ENCODE measurements around the gene JMJD6.
"Not testable (repeated sequence)": the region's sequence is repeated elsewhere in the genome, so short reads cannot be mapped to it uniquely, and the experiment has no call there.

JMJD6 gene

DNA sequence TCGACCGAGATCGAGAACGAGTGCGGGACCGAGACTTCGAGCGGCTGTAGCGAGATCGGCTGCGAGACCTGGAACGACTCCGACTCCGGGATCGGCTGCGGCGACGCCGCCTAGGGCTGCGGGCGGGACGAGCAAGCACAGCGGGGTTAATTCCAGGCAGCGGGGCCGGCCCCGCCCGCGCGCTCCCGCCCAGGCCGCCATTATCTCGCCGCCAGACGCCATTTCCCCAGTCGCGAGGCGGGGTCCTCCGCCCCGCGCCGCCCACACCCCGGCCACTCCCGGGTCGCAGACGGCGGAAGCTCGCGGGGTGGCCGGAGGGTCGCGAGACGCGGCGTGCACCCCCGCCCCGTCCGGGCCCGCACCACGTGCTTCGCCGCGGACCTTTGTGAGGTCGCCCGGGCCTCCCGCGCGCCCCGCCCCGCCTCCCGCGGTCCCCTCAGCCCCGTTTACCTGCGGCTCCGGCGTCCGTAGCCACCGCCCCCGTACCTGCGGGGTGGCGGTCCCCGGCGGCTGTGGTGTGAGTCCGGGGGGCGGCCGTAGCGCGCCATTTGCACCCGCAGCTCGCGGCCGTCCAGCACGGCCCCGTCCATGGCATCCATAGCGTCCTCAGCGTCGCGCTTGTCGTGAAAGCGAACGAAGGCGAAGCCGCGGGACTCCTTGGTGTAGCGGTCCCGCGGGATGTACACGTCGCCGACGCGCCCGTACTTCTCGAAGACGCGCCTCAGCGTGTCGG, 10.1 kb upstream of the JMJD6 start:
- peak; percentile 71 for DNase-seq (ENCODE audit: low spot score)

DNA sequence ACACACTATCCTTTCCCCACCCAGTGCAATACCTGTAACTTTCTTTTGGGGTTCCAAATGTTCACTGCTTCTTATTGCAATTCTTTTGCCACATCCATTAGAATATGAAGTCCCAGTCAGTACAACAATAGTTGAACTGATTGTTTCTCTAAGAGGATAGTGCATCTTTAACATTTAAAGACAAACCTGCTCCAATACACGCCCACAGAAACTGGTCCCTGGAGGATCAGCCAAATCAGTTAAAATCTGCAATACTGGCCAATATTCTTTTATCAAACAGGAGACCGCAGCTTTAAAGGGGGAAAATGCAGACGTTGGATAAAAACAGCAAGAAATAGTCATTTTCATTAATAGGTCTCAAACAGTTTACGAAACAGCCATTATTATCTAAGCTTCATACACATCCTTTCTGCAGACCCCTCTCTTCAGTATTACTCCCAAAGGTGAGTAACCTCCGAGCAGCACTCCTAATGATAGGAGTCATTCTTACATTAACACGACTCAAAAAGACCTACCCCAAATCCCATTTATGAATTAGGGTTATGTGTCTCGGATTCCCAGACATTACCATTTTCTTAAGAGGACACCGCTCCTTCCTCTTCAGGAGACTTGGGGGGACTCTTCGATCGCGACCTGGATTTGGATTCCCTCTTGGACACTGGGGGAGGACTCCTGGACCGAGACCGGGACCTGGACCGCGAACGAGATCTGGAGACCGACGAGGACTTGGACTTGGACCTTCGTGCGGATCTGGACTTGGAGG, 9.4 kb upstream of the JMJD6 start:
- no peak for DNase-seq (ENCODE audit: low spot score)

DNA sequence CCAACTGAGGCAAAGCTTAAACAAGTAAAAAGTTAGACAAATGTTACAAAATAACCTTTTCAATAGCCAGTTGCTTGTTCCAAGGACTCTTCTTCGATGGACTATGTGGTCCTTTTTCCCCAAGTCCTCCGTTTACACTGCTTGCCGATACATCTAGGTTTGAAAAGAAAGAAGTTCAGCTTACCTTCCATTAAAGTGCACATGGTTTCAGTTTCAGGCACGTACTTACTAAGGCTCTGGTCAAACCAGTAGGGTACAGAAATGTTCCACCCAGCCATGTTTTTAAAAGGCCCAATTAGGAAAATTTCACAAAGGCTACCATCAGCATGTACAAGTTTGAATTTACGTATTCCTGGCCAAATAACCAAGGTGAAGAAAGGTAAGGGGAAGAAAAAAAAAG, 8.6 kb upstream of the JMJD6 start:
- no peak for DNase-seq (ENCODE audit: low spot score)

DNA sequence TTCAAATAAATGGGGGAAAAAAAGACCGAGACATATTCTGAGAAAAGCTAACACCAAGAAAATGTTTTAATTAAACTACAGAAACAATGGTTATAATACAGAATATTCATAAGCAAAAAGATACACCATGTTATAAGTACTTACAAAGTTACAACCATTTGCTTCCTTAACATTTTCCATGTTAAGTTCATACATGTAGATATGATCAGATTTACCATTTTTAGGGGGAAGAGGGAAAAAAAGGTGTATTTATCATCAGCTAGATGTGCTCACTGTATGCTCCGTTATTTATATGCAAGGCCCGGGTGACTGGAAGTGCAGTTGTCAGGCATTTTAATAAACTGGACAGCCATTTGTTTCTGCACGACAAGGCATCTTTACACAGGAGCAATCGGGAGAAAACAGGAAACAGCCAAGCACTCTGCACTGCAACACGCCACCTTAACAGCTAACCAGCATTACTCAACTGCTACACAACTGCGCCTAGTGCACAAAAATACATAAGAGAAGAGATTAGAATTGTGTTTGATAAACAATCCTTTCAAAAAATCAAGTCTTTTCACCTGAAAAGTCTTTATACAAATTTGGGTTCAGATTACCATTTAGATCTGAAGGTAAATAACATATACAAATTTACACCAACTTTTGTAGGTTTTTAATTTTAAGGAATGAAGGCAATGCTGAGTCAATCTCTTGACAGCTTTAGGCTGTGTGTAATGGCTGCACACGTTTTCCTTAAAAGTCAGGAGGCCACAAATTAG, 7.9 kb upstream of the JMJD6 start:
- DNase-seq (ENCODE audit: low spot score): peak; percentile 25

DNA sequence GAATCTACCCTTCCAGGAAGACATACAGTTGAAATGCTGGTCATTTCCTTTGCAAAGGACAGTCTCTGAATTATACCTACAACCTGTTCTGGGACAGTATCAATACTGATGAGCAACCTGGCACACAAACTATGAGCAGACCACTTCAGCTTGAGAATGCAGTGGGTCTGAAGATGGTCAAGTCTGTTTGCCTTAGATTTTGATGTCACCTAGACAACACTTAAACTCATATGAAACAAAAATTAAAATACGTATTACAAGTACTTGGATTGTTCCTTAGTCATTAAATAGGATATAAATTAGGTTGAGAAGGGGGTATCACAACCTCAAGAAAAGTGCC, 7.2 kb upstream of the JMJD6 start:
- DNase-seq (ENCODE audit: low spot score): no peak

DNA sequence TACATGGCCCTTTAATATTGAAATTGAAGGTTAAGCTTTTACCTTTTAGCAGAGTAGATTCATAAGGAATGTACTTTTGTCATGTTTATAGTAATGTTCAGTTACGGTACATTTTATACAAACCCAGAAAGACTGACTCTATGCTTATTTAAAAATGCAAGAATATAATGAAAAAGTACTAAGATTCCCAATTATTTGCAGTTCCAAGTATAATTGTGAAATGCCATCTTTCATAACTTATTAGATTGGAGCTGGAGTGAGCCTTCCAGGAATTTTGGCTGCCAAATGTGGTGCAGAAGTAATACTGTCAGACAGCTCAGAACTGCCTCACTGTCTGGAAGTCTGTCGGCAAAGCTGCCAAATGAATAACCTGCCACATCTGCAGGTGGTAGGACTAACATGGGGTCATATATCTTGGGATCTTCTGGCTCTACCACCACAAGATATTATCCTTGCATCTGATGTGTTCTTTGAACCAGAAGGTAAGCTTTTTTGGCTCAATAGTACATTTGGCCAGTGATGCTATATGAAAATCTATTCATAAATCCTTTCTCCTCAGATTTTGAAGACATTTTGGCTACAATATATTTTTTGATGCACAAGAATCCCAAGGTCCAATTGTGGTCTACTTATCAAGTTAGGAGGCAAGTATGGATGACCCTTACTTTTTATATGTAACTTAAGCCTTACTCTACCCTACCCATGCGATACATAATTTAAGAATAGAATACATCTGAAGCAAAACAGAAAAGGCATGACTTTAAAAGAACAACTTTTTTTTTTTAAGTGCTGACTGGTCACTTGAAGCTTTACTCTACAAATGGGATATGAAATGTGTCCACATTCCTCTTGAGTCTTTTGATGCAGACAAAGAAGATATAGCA, 6.6 kb upstream of the JMJD6 start:
- DNase-seq (ENCODE audit: low spot score): no peak

DNA sequence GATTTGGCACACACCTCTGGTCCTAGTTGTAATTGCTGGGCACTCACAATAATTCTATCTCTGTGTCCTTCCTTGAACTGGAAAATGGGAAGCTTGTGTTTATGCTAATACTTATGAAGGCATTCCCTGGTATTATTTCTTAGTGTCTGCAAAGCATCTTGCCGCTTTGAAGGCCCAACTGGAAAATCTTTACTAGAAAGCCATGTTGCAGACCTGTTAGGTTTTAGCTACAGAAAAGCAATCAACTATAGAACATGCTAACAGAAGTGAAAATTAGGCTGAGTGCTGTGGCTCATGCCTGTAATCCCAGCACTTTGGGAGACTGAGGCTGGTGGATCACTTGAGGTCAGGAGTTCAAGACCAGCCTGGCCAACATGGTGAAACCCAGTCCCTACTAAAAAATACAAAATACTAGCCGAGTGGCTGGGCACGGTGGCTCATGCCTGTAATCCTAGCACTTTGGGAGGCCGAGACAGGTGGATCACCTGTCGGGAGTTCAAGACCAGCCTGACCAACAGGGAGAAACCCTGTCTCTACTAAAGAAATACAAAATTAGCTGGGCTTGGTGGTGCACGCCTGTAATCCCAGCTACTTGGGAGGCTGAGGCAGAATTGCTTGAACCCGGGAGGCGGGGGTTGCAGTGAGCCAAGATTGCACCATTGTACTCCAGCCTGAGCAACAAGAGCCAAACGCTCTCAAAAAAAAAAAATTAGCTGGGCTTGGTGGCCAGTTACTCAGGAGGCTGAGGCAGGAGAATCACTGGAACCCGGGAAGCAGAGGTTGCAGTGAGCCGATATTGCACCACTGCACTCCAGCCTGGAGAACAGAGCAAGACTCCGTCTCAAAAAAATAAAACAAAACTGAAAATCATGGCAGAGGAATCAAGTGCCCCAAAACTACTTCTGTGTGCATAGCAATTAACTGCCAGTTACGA, 5.7 kb upstream of the JMJD6 start:
- DNase-seq (ENCODE audit: low spot score): not testable (repeated sequence)

DNA sequence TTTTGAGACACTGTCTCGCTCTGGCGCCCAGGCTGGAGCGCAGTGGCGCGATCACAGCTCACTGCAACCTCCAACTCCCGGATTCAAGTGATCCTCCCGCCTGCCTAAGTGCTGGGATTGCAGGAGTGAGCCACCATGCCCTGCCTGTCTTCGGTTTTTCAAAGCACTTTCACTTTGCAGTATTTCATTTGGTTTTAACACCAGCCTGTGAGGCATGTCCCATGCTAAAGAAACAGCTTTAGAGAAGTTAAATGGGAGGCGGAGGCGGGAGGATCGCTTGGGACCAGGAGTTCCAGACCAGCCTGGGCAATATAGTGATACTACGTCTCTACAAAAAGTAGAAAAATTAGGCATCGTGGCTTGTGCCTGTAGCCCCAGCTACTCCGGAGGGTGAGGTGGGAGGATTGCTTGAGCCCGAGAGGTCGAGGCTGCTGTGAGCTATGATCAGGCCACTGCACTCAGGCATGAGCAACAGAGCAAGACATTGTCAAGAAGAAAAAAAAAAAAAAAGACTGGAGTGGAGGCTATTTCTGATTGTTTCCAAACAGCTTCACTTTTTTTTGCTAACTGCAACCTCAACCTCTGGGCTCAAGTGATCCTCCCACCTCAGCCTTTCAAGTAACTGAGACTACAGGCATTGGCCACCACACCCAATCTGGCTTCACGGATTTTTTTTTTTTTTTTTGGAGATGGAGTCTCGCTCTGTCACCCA, 1.5 kb upstream of the JMJD6 start:
- no peak for DNase-seq (ENCODE audit: low spot score)

DNA sequence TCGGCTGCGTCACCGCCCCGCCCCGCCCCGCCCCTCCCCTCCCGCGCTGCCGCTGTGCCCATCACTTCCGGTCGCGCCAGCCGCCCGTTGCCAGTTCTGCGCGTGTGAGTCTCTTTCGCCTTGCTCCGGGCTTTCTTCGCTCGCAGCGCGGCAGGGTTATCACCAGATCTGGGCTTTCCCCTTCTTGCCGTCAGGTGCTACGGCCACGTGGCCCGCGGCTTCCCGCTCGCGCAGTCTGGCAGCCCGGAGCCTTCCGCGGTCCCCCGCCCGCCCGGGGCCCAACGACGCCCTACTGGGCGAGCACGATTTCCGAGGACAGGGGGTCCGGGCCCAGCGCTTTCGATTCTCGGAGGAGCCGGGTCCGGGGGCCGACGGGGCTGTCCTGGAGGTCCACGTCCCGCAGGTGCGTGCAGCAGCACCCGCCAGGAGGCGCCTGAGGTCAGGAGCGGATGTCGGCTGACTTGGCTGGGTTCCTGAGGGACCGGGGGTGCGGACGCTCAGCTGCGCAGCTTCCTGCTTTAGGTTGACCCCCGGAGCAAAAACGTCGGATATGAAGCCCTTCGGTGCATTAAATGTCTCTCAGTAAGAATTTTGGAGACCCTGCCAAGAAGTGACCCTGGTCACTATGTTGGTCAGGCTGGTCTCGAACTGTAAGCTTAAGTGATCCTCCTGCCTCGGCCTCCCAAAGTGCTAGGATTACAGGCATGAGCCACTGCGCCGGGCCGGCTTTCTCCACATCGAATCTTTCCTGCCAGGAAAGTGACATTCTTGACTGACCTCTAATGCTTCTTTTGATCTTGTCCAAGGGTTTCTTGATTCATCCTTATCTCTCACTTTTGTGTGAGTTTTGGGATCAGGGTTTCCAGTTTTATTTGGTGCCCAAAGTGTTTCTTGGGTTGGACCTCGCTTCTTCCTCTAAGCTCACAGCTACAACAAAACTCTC, 641 bp upstream of the JMJD6 start, which contains the start of gene METTL23:
METTL23 (plus strand) TSS at position 64 of the 943 bp plus-strand sequence. CDS start 2,872 bp downstream, outside the sequence.
- peak; percentile 64 for DNase-seq (ENCODE audit: low spot score)

DNA sequence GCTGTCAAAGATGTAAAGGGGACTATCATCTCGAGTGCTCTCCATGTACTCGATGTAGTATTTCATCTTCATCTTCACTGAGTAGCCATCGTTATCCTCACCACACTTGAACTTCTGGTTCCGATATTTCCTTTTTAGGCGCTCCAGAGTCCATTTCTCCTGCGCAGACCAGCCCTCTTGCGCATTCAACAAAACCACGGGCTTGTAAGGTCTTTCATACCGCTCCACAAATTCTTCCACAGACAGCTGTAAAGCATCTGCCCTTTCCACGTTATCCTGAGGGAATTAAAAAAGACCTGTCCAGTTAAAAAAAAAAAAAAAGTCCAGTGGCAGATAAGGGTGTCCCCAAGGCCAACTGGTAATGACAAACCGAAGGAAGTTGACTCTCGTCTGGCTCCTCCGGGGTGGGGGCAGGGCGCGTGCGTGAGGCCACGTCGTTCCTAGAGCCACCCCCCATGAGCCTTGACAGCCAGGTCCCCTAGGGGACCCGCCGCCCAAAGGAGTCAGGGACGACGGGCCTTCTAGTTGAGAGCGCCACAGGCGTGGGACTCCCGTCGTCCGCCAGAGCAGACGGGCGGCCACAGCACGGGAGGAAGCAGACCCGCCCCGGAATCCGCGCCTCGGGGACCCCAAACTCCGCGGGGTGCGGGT, 701 bp downstream of the JMJD6 start:
- DNase-seq (ENCODE audit: low spot score): peak; percentile 72

DNA sequence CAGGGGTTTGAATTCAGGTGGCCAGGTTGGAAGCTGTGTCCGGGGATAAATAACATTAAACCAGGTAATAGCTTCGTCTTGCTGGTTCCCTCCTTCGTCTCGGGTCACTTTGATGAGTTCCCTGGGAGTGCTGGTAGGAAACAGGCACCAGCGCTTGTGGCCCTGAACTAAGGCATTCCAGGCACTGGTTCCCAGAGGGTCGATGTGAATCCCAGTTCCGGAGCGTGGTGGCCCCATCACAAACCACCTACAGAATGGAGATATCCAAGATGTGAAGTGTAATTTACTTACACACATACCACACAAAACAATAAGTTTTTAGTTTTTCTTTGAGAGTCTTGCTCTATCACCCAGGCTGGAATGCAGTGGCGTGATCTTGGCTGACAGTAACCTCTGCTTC, 2.6 kb downstream of the JMJD6 start:
- DNase-seq (ENCODE audit: low spot score): no peak

DNA sequence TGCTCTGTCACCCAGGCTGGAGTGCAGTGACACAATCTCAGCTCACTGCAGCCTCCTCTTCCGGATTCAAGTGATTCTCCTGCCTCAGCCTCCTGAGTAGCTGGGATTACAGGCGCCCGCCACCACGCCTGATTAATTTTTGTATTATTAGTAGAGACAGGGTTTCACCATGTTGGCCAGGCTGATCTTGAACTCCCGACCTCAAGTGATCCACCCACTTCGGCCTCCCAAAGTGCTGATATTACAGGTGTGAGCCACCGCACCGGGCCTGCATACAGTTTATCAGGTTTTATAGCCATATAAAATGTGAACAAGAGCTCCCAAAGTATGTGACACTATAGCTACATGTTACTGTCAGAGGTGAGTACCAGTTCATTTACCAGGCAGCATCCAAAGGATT, 3.4 kb downstream of the JMJD6 start:
- DNase-seq (ENCODE audit: low spot score): not testable (repeated sequence)

DNA sequence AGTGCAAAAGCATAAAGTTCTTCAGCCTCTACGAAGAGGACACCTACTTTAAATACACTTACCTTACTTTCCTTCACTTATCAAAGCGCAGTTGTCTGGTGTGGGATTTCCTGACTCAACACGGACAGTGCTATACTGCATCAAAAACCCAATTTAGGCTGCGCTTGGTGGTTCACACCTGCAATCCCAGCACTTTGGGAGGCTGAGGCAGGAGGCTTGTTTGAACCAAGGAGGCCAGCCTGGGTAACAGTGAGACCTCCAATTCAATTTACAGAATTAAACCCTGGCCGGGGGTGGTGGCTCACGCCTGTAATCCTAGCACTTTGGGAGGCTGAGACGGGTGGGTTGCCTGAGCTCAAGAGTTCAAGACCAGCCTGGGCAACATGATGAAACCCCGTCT, 4.1 kb downstream of the JMJD6 start:
- no peak for DNase-seq (ENCODE audit: low spot score)

DNA sequence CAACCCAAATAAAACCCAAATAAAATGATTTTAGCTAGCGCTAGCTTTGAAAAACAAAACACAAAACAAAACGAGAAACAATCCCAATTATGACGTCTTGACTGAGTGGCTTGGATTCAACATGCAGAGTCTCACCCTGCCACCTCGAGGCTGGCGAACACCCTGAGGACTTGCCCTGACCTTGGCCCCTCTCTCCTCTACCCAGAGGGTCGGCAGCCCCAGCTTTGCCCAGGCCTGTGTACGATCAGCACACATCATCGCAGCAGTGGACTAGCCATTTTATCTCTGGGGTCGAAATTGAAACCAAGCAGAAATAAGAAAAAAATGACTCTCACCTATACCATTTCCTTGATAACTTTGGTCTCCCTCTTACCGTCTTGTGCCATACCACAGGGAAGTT, 4.9 kb downstream of the JMJD6 start:
- no peak for DNase-seq (ENCODE audit: low spot score)

DNA sequence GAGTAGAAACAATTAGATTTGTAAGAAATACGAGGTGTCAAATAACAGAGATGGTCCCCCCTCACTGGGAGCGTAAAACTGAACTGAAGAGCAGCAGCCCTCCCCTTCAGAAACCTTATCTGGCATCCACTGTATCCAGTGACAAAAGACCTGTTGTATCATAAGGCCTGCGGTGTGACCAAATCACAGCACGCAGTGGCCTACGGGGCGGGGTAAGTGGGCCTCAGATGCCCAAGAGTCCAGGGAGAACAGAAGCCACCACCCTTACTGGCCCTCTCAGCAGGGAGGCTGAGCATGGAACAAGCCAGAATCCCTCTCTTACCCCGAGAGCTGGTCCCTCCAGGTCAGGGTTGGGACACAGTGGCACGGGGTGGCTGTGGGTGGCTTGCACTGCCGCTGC, 5.5 kb downstream of the JMJD6 start:
- no peak for DNase-seq (ENCODE audit: low spot score)

DNA sequence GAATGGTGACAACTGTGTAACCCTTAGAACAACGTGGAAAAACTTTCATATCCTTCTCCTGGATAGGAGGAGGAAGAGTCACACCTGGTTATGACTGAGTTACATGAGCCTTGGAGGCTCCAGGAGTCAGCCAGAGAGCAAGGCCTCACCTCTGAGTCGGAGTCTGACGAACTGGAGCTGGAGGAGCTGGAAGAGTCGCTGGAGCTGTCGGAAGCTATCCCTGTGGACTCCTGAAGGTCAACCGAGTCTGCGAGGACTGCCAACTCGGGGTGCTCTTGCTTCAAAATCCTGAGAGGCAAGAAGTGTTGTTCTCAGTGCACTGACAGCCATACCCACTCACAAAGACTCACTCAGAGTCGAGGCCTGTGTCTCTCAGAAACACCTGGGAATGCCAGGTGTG, 6.2 kb downstream of the JMJD6 start:
- DNase-seq (ENCODE audit: low spot score): no peak

DNA sequence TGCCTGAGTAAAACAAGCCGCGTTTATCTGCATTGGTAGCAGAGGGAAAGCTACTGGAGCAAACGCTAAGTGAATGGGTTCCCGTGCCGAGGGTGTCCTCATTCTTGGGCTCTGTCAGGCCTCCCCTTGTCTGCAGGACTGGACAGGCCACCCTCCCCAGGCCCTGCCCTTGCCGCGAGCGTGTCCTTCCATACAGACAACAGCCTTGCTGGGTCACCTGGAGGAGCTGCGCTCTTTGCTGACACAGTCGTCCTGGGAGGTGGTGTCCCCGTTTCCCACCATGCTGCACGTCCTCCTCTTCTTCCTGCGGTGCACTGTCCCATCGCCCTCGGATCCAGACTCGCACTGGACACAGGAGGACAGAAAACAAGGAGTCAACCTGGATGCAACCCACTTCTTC, 7.9 kb downstream of the JMJD6 start:
- no peak for DNase-seq (ENCODE audit: low spot score)

DNA sequence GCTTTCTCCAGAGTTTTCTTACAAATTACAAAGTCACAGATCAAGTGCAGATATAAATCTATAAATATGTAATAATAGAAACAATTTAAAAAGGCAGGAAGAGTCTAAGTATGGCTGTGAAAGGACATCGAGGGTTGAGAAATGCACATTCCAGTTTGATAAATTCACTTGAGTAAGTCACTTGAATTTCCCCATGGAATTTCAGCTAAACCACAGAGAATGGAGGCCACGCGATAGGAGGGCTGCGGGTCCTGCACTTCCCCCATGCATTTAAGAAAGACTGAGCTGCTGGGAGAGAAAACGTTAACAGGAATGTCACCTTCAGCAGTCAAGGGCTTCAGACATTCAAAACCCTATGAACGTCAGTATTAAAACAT, 9.6 kb downstream of the JMJD6 start:
- no peak for DNase-seq (ENCODE audit: low spot score)
